Measurements from ENCODE around the gene SLC26A9. TPM values are rescaled to one million over a fixed set of nuclear protein-coding genes. Genes with fewer than 3 reads are reported as not detected.

SLC26A9 gene
- total RNA-seq, 1 experiment from 2014 or later, result 0.15 TPM

DNA sequence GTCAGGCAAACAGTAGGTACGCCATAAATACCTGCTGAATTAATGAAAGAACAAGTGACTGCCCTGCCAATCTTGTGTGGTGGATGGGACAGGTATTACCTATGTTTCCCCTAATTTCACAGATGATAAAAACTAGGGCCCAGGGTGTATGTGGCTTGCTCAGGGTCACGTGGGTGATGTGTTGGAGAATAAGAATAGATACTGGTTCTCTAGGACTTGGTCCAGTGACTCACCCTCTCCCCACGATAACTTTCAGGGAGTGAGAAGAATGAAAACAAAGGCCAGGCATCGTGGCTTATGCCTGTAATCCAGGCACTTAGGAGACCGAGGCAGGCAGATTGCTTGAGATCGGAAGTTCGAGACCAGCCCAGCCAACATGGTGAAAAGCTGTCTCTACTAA lies 26.7 kb downstream of the SLC26A9 start (continued):
- TF ChIP-seq ZNF396 (CRISPR knock-in tag; IDR thresholded peaks at IDR 0.05; ENCODE audit: borderline replicate concordance), result no peak
- TF ChIP-seq, protein P1, sequence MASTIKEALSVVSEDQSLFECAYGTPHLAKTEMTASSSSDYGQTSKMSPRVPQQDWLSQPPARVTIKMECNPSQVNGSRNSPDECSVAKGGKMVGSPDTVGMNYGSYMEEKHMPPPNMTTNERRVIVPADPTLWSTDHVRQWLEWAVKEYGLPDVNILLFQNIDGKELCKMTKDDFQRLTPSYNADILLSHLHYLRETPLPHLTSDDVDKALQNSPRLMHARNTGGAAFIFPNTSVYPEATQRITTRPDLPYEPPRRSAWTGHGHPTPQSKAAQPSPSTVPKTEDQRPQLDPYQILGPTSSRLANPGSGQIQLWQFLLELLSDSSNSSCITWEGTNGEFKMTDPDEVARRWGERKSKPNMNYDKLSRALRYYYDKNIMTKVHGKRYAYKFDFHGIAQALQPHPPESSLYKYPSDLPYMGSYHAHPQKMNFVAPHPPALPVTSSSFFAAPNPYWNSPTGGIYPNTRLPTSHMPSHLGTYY (CRISPR knock-in tag; IDR thresholded peaks at IDR 0.05), result no peak
- TF ChIP-seq, protein P2, sequence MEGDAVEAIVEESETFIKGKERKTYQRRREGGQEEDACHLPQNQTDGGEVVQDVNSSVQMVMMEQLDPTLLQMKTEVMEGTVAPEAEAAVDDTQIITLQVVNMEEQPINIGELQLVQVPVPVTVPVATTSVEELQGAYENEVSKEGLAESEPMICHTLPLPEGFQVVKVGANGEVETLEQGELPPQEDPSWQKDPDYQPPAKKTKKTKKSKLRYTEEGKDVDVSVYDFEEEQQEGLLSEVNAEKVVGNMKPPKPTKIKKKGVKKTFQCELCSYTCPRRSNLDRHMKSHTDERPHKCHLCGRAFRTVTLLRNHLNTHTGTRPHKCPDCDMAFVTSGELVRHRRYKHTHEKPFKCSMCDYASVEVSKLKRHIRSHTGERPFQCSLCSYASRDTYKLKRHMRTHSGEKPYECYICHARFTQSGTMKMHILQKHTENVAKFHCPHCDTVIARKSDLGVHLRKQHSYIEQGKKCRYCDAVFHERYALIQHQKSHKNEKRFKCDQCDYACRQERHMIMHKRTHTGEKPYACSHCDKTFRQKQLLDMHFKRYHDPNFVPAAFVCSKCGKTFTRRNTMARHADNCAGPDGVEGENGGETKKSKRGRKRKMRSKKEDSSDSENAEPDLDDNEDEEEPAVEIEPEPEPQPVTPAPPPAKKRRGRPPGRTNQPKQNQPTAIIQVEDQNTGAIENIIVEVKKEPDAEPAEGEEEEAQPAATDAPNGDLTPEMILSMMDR (IDR thresholded peaks at IDR 0.05), result no peak

DNA sequence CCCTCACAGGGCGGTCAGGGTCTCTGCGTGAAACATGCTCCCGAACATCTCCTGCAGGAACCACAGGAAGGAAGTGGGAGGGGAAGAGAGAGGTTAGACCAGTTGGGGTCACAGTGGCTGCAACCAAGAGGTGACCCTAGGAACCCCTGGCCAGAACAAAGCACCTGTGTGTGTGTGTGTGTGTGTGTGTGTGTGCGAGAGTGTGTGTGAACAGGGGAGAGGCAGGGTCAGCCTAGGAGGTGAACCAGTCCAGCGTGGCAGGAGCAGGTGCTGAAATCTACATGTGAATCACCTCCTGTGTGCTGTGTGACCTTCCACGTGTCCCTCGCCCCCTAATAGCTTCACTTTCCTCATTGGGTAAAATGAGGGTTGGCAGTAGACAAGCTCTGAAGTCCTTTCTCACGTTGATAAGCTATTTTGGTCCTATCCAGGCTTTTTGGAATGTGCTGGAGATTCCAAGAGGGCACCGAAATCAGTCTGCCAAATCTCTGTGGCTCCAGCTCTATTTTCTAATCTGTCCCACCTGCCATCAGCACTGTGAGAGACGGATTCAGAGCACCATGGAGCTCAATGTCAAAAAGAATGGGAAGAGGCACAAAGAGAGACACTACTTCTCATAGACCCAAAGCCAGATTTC lies 27.8 kb downstream of the SLC26A9 start:
- DNase-seq (ENCODE audit: low spot score) (no peak), ATAC-seq (no peak)
- H3K27ac Mint-ChIP-seq, result no peak overlapping the region
- ChIA-PET CTCF (interaction anchor here (1.0 to 11.9 kb wide), 5 partner anchors 64 to 124 kb away, joined by 3 to 557 read pairs (median 4); no protein-coding TSS in a partner anchor), POLR2A (no interaction called here)
- no peaks in the 10 kb centered on the region for H3K9me3 Mint-ChIP-seq
- no peak overlapping the region for H3K4me3 Mint-ChIP-seq
- H3K27me3 Mint-ChIP-seq (ENCODE audit: low read depth), result no peaks in the 10 kb centered on the region
- H3K4me1 Mint-ChIP-seq, result peaks cover 11% of the 10 kb centered on the region
- no peaks in the 10 kb centered on the region for H3K36me3 Mint-ChIP-seq
- no peak for TF ChIP-seq TEAD1 (CRISPR knock-in tag; IDR thresholded peaks at IDR 0.05)
- TF ChIP-seq, protein P3, sequence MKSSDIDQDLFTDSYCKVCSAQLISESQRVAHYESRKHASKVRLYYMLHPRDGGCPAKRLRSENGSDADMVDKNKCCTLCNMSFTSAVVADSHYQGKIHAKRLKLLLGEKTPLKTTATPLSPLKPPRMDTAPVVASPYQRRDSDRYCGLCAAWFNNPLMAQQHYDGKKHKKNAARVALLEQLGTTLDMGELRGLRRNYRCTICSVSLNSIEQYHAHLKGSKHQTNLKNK (CRISPR knock-in tag; IDR thresholded peaks at IDR 0.05), result no peak

DNA sequence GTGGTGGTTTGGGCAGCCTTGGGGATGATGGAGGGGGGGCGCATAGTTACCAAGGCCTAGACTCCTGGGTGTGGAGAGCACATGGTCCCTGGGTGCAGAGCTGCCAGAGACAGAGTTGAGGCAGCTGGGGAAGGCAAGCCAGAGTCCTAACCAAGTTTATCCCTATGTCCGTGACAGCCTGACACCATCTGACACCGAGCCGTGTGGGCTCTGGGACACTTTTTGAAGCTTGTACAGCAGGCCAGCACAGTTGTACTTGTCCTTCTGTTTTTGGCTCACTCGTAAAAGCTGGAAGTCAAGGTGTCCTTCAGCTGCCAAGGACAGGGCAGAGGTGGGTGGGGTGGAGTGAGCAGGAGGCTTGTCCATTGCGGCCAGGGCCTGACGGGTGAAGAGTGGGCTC lies 28.5 kb downstream of the SLC26A9 start:
- Mint-ChIP-seq H3K36me3 (no peaks in the 10 kb centered on the region), H3K4me1 (peaks cover 11% of the 10 kb centered on the region), H3K4me3 (no peak overlapping the region), H3K9me3 (no peaks in the 10 kb centered on the region), H3K27ac (no peak overlapping the region), H3K27me3 (ENCODE audit: low read depth) (no peaks in the 10 kb centered on the region)
- POLR2A ChIA-PET, result no interaction called here
- ATAC-seq (no peak), DNase-seq (ENCODE audit: low spot score) (no peak)
- CTCF ChIA-PET, result interaction anchor here (1.0 to 11.9 kb wide), 3 partner anchors 64 to 104 kb away, joined by 3 to 557 read pairs (median 7); no protein-coding TSS in a partner anchor
- TF ChIP-seq ZNF416 (CRISPR knock-in tag; IDR thresholded peaks at IDR 0.05) (no peak), ZNF263 (CRISPR knock-in tag; IDR thresholded peaks at IDR 0.05; ENCODE audit: low read depth) (no peak), NFATC4 (CRISPR knock-in tag; IDR thresholded peaks at IDR 0.05) (no peak)
- TF ChIP-seq, protein P4, sequence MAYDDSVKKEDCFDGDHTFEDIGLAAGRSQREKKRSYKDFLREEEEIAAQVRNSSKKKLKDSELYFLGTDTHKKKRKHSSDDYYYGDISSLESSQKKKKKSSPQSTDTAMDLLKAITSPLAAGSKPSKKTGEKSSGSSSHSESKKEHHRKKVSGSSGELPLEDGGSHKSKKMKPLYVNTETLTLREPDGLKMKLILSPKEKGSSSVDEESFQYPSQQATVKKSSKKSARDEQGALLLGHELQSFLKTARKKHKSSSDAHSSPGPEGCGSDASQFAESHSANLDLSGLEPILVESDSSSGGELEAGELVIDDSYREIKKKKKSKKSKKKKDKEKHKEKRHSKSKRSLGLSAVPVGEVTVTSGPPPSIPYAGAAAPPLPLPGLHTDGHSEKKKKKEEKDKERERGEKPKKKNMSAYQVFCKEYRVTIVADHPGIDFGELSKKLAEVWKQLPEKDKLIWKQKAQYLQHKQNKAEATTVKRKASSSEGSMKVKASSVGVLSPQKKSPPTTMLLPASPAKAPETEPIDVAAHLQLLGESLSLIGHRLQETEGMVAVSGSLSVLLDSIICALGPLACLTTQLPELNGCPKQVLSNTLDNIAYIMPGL (CRISPR knock-in tag; IDR thresholded peaks at IDR 0.05), result no peak
- TF ChIP-seq, protein P5, sequence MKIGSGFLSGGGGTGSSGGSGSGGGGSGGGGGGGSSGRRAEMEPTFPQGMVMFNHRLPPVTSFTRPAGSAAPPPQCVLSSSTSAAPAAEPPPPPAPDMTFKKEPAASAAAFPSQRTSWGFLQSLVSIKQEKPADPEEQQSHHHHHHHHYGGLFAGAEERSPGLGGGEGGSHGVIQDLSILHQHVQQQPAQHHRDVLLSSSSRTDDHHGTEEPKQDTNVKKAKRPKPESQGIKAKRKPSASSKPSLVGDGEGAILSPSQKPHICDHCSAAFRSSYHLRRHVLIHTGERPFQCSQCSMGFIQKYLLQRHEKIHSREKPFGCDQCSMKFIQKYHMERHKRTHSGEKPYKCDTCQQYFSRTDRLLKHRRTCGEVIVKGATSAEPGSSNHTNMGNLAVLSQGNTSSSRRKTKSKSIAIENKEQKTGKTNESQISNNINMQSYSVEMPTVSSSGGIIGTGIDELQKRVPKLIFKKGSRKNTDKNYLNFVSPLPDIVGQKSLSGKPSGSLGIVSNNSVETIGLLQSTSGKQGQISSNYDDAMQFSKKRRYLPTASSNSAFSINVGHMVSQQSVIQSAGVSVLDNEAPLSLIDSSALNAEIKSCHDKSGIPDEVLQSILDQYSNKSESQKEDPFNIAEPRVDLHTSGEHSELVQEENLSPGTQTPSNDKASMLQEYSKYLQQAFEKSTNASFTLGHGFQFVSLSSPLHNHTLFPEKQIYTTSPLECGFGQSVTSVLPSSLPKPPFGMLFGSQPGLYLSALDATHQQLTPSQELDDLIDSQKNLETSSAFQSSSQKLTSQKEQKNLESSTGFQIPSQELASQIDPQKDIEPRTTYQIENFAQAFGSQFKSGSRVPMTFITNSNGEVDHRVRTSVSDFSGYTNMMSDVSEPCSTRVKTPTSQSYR (CRISPR knock-in tag; IDR thresholded peaks at IDR 0.05), result no peak

DNA sequence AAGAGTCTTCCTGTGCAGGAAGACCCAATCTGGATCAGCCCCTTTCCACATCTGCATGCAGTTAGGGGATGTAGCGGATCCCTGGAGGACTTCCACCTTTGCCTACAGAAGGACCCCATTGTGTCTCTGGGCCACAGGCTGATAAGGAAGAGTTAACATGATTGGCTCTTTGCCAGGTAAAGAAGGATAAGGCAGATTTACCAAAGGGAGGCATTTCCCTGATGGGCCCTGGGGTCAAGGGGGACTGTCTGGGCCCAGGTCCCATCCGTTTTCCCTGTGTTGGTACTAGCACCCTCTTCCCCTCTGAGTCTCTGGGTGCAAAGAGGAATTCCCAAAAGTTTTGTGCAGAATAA lies 29.1 kb downstream of the SLC26A9 start:
- POLR2A ChIA-PET, result no interaction called here
- no peaks in the 10 kb centered on the region for H3K9me3 Mint-ChIP-seq
- H3K36me3 Mint-ChIP-seq, result no peaks in the 10 kb centered on the region
- CTCF ChIA-PET, result interaction anchor here (11.9 kb wide), 1 partner anchor 65 kb away, joined by 557 read pairs; no protein-coding TSS in a partner anchor
- no peak overlapping the region for H3K27ac Mint-ChIP-seq
- H3K27me3 Mint-ChIP-seq (ENCODE audit: low read depth), result no peaks in the 10 kb centered on the region
- DNase-seq (ENCODE audit: low spot score), result no peak
- ATAC-seq, result no peak
- H3K4me1 Mint-ChIP-seq, result peaks cover 11% of the 10 kb centered on the region
- no peak overlapping the region for H3K4me3 Mint-ChIP-seq
- TF ChIP-seq ATF1 (CRISPR knock-in tag; IDR thresholded peaks at IDR 0.05) (no peak), NR2C2 (CRISPR knock-in tag; IDR thresholded peaks at IDR 0.05) (no peak), CREB1 (CRISPR knock-in tag; IDR thresholded peaks at IDR 0.05) (no peak), SMAD3 (CRISPR knock-in tag; IDR thresholded peaks at IDR 0.05; ENCODE audit: borderline replicate concordance) (no peak), TCF7 (CRISPR knock-in tag; IDR thresholded peaks at IDR 0.05; ENCODE audit: low read depth) (no peak), FOXP1 (CRISPR knock-in tag; IDR thresholded peaks at IDR 0.05; ENCODE audit: borderline replicate concordance) (no peak), NR3C1 (CRISPR knock-in tag; conservative IDR thresholded peaks at IDR 0.05; ENCODE audit: low read depth) (no peak), EMX1 (CRISPR knock-in tag; IDR thresholded peaks at IDR 0.05) (no peak)
- TF ChIP-seq, protein P6, sequence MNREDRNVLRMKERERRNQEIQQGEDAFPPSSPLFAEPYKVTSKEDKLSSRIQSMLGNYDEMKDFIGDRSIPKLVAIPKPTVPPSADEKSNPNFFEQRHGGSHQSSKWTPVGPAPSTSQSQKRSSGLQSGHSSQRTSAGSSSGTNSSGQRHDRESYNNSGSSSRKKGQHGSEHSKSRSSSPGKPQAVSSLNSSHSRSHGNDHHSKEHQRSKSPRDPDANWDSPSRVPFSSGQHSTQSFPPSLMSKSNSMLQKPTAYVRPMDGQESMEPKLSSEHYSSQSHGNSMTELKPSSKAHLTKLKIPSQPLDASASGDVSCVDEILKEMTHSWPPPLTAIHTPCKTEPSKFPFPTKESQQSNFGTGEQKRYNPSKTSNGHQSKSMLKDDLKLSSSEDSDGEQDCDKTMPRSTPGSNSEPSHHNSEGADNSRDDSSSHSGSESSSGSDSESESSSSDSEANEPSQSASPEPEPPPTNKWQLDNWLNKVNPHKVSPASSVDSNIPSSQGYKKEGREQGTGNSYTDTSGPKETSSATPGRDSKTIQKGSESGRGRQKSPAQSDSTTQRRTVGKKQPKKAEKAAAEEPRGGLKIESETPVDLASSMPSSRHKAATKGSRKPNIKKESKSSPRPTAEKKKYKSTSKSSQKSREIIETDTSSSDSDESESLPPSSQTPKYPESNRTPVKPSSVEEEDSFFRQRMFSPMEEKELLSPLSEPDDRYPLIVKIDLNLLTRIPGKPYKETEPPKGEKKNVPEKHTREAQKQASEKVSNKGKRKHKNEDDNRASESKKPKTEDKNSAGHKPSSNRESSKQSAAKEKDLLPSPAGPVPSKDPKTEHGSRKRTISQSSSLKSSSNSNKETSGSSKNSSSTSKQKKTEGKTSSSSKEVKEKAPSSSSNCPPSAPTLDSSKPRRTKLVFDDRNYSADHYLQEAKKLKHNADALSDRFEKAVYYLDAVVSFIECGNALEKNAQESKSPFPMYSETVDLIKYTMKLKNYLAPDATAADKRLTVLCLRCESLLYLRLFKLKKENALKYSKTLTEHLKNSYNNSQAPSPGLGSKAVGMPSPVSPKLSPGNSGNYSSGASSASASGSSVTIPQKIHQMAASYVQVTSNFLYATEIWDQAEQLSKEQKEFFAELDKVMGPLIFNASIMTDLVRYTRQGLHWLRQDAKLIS (CRISPR knock-in tag; IDR thresholded peaks at IDR 0.05; ENCODE audit: borderline replicate concordance), result no peak
